ENCODE data around the gene RNF144B. TPM values are rescaled to one million over a fixed set of nuclear protein-coding genes. Genes with fewer than 3 reads are reported as not detected.

Gene RNF144B
- total and polyA plus RNA-seq, 2 of the 13 experiments (the other 11 are each of a cell fraction or from before 2014, with no cell fraction given): 1.8 to 4.3 TPM

- Histone ChIP-seq H3K27ac (ENCODE audit: extremely low read length, insufficient read depth, low read length) (no peak overlapping the region), H3K4me3 (replicated peaks in 1 of 3; ENCODE audit: insufficient read depth in 1 of 3, low read depth in 2 of 3, low read length in 3 of 3) (no peak overlapping the region), H4K20me1 (ENCODE audit: insufficient read depth, low read length) (no peaks in the 10 kb centered on the region), H3K27me3 (ENCODE audit: control insufficient read depth in 1 of 2, insufficient read depth in 2 of 2, low read length in 2 of 2) (peaks cover 0 to 3% of the 10 kb centered on the region in 2 experiments; a peak in 1 of 5 replicates), H3K79me2 (ENCODE audit: insufficient read depth, low read length) (no peaks in the 10 kb centered on the region), H3K9ac (ENCODE audit: insufficient read depth, low read depth, low read length) (no peak overlapping the region), H3K4me2 (ENCODE audit: low read depth, low read length) (no peak overlapping the region), H3K9me3 (ENCODE audit: low read length) (no peaks in the 10 kb centered on the region), H3K4me1 (ENCODE audit: insufficient read depth, low read length) (peaks cover 15% of the 10 kb centered on the region), H2AFZ (ENCODE audit: low read length) (no peak overlapping the region), H3K36me3 (replicated peaks in 1 of 2; ENCODE audit: control insufficient read depth in 1 of 2, insufficient read depth in 2 of 2, low read length in 2 of 2) (no peaks in the 10 kb centered on the region)
- DNase-seq (ENCODE audit: low spot score): no peak
- FAIRE-seq: no peak
- no TSS peak for BruUV-seq (replicated peaks)
- CTCF ChIA-PET (ENCODE audit: low intra/inter-chr PET ratio, low total read pairs): no interaction called here
- 3% methylated on average over 2 of the region's 2 CpGs for WGBS (ENCODE audit: low lambda C conversion rate)
- in situ Hi-C loops (cut with HindIII; ENCODE audit: extremely low pct_ligation_motif_present, low pct_unique_long_range_greater_than_20kb) (no loop called here), intact Hi-C loops (cut with micrococcal nuclease; ENCODE audit: unreplicated experiment) (no loop called here)
- no peak for ATAC-seq
- POLR2A ChIA-PET: no interaction called here
- TF ChIP-seq ELF4 (CRISPR knock-in tag; IDR thresholded peaks at IDR 0.05; ENCODE audit: borderline replicate concordance) (no peak), SMAD3 (CRISPR knock-in tag; IDR thresholded peaks at IDR 0.05) (no peak), ZNF280D (CRISPR knock-in tag; IDR thresholded peaks at IDR 0.05) (no peak), CREB3 (CRISPR knock-in tag; IDR thresholded peaks at IDR 0.05) (no peak), RARG (CRISPR knock-in tag; IDR thresholded peaks at IDR 0.05; ENCODE audit: low read depth) (no peak), MLXIP (CRISPR knock-in tag; IDR thresholded peaks at IDR 0.05; ENCODE audit: borderline replicate concordance) (no peak), ZNF142 (CRISPR knock-in tag; IDR thresholded peaks at IDR 0.05) (no peak), ZNF124 (CRISPR knock-in tag; IDR thresholded peaks at IDR 0.05) (no peak), ZBTB38 (CRISPR knock-in tag; IDR thresholded peaks at IDR 0.05) (no peak), ZNF580 (CRISPR knock-in tag; IDR thresholded peaks at IDR 0.05; ENCODE audit: borderline replicate concordance, low read depth) (no peak)
Observed at GRCh38 chr6:18477301-18477941, 90.3 kb downstream of the RNF144B start.
